Activated naive CD8-positive, alpha-beta T cell treated with anti-CD3 and anti-CD28 coated beads, Interleukin-2, amount 50 U/mL, for 24 hours (primary cell): ENCODE results near the gene DLGAP1.

Experiments
- ATAC-seq: fragments of 150-1000 bp; cut with Tn5 transposase; one replicate; pipeline ENCODE4 v1.10.0; 2021
- DNase-seq: peaks from one replicate; pipeline ENCODE4 v3.0.0; 2021
- H3K27ac Mint-ChIP-seq: one replicate; pipeline ENCODE4 v1.8.0; 2021; ENCODE audit warnings: mild to moderate bottlenecking, mixed read lengths
- H3K27me3 Mint-ChIP-seq: one replicate; pipeline ENCODE4 v1.8.0; 2021; ENCODE audit warnings: mixed read lengths
- H3K36me3 Mint-ChIP-seq: one replicate; pipeline ENCODE4 v1.8.0; 2021; ENCODE audit warnings: low read depth, mixed read lengths
- H3K4me1 Mint-ChIP-seq: one replicate; pipeline ENCODE4 v1.8.0; 2021; ENCODE audit warnings: mixed read lengths
- H3K4me3 Mint-ChIP-seq: one replicate; pipeline ENCODE4 v1.8.0; 2021; ENCODE audit warnings: mild to moderate bottlenecking, moderate library complexity, mixed read lengths
- H3K9me3 Mint-ChIP-seq: one replicate; pipeline ENCODE4 v1.8.0; 2021; ENCODE audit warnings: mixed read lengths

Gene DLGAP1

GRCh38 chr18:3784949-3785348 lies 670.2 kb downstream of the DLGAP1 start:
- Mint-ChIP-seq H3K36me3 (no peaks in the 10 kb centered on the region), H3K4me1 (no peaks in the 10 kb centered on the region), H3K9me3 (no peaks in the 10 kb centered on the region), H3K27ac (no peak overlapping the region), H3K4me3 (no peak overlapping the region), H3K27me3 (peaks cover 16% of the 10 kb centered on the region)
- DNase-seq (no peak), ATAC-seq (no peak)

- Mint-ChIP-seq H3K4me1 (no peaks in the 10 kb centered on the region), H3K9me3 (no peaks in the 10 kb centered on the region), H3K27ac (no peak overlapping the region), H3K36me3 (no peaks in the 10 kb centered on the region), H3K4me3 (no peak overlapping the region), H3K27me3 (peaks cover 8% of the 10 kb centered on the region)
- no peak for DNase-seq
- ATAC-seq = no peak
Measured at GRCh38 chr18:3782901-3783300, 672.2 kb downstream of the DLGAP1 start.

DNA sequence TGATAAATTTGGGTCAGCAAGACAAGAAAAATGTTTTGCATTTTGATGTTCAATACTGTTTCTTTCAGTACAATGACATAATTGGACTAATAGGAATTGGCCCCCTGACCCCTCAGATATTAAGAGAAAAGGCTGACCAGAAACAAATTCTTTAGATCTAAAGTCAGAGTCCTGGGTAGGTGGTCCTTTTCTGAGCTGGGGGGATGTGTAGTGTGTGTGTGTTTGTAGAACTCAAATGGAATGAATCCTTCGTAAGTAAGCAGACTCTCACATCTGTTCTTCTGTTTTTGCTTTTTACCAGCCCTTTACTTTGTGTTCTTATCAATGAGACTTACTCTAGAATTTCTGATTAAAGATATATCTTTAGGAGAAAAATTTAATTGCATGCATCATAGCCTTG lies 677.4 kb downstream of the DLGAP1 start:
- Mint-ChIP-seq H3K36me3 (no peaks in the 10 kb centered on the region), H3K27me3 (peaks cover 6% of the 10 kb centered on the region)

GRCh38 chr18:3777122-3777521 lies 678.0 kb downstream of the DLGAP1 start:
- H3K36me3 Mint-ChIP-seq = no peaks in the 10 kb centered on the region
- no peak overlapping the region for H3K27ac Mint-ChIP-seq
- no peak for DNase-seq
- peaks cover 7% of the 10 kb centered on the region for H3K27me3 Mint-ChIP-seq
- no peak for ATAC-seq
- no peak overlapping the region for H3K4me3 Mint-ChIP-seq
- no peaks in the 10 kb centered on the region for H3K9me3 Mint-ChIP-seq
- H3K4me1 Mint-ChIP-seq = peaks cover under 1% of the 10 kb centered on the region

More for the DNA sequence above, 677.4 kb downstream of the DLGAP1 start:
- ATAC-seq (no peak), DNase-seq (no peak)
- no peak overlapping the region for H3K27ac Mint-ChIP-seq
- no peaks in the 10 kb centered on the region for H3K4me1 Mint-ChIP-seq
- H3K4me3 Mint-ChIP-seq = no peak overlapping the region
- H3K9me3 Mint-ChIP-seq = no peaks in the 10 kb centered on the region

GRCh38 chr18:3775996-3776395 lies 679.1 kb downstream of the DLGAP1 start:
- Mint-ChIP-seq H3K4me1 (peaks cover 9% of the 10 kb centered on the region), H3K4me3 (no peak overlapping the region), H3K27ac (no peak overlapping the region), H3K36me3 (no peaks in the 10 kb centered on the region), H3K9me3 (no peaks in the 10 kb centered on the region), H3K27me3 (peaks cover 11% of the 10 kb centered on the region)
- DNase-seq (no peak), ATAC-seq (no peak)

- no peak for ATAC-seq
Measured at GRCh38 chr18:3773303-3773702, 681.8 kb downstream of the DLGAP1 start.

GRCh38 chr18:3771121-3771971 lies 683.8 kb downstream of the DLGAP1 start:
- DNase-seq (peak; percentile 90), ATAC-seq (peak; percentile 99)
- H3K27me3 Mint-ChIP-seq = peaks cover 34% of the 10 kb centered on the region
- H3K27ac Mint-ChIP-seq = no peak overlapping the region
- peak overlapping the region; percentile 33 for H3K4me3 Mint-ChIP-seq
- H3K4me1 Mint-ChIP-seq = peaks cover 10% of the 10 kb centered on the region
- H3K9me3 Mint-ChIP-seq = no peaks in the 10 kb centered on the region
- H3K36me3 Mint-ChIP-seq = no peaks in the 10 kb centered on the region

More at GRCh38 chr18:3773303-3773702, 681.8 kb downstream of the DLGAP1 start:
- no peak for DNase-seq
- H3K9me3 Mint-ChIP-seq = no peaks in the 10 kb centered on the region
- peaks cover 29% of the 10 kb centered on the region for H3K27me3 Mint-ChIP-seq
- no peaks in the 10 kb centered on the region for H3K36me3 Mint-ChIP-seq
- no peak overlapping the region for H3K27ac Mint-ChIP-seq
- H3K4me3 Mint-ChIP-seq = no peak overlapping the region
- peaks cover 10% of the 10 kb centered on the region for H3K4me1 Mint-ChIP-seq

DNA sequence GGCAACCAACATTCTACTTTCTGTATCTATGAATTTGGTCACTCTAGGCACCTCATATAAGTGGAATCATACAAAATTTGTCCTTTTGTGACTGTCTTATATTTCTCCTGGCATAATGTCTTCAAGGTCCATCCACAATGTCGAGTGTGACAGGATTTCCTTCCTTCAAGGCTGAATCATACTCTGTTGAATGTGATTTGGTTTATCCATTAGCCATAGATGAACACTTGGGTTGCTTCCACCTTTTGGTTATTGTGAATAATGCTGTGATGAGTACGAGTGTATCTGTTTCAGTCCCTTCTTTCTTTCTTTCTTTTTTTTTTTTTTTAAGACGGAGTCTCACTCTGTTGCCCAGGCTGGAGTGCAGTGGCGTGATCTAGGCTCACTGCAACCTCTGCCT lies 693.8 kb downstream of the DLGAP1 start:
- H3K27me3 Mint-ChIP-seq = peaks cover 8% of the 10 kb centered on the region
- no peak overlapping the region for H3K4me3 Mint-ChIP-seq
- DNase-seq (no peak), ATAC-seq (no peak)
- peaks cover 2% of the 10 kb centered on the region for H3K36me3 Mint-ChIP-seq
- H3K27ac Mint-ChIP-seq = no peak overlapping the region
- H3K9me3 Mint-ChIP-seq = peaks cover 21% of the 10 kb centered on the region
- H3K4me1 Mint-ChIP-seq = no peaks in the 10 kb centered on the region

- Mint-ChIP-seq H3K4me1 (no peaks in the 10 kb centered on the region), H3K27me3 (peaks cover 3% of the 10 kb centered on the region), H3K36me3 (peaks cover 2% of the 10 kb centered on the region), H3K9me3 (peaks cover 16% of the 10 kb centered on the region), H3K27ac (no peak overlapping the region), H3K4me3 (no peak overlapping the region)
- DNase-seq (no peak), ATAC-seq (no peak)
Measured at GRCh38 chr18:3760741-3761140, 694.4 kb downstream of the DLGAP1 start.

DNA sequence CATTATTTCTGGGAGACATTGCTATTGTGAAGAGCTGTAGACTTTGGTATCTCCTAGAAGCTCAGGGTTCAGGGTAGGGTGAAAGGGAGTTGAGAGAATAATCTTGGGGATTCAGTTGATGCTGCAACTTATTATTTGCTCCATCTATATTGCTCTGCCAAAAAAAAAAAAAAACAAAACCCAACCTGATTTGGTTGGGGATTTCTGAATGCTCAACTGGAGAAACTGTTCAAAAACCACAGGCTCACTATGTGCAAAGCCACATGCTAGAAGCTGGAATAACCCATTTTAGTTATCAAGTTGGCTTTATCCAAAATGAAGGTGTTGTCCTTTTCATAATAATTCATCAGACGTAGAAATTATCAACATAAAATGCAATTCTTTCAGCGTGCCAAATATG lies 696.0 kb downstream of the DLGAP1 start:
- no peak for DNase-seq
- no peaks in the 10 kb centered on the region for H3K36me3 Mint-ChIP-seq
- H3K4me3 Mint-ChIP-seq = no peak overlapping the region
- peaks cover 16% of the 10 kb centered on the region for H3K9me3 Mint-ChIP-seq
- no peaks in the 10 kb centered on the region for H3K27me3 Mint-ChIP-seq
- no peak for ATAC-seq
- no peaks in the 10 kb centered on the region for H3K4me1 Mint-ChIP-seq
- no peak overlapping the region for H3K27ac Mint-ChIP-seq

DNA sequence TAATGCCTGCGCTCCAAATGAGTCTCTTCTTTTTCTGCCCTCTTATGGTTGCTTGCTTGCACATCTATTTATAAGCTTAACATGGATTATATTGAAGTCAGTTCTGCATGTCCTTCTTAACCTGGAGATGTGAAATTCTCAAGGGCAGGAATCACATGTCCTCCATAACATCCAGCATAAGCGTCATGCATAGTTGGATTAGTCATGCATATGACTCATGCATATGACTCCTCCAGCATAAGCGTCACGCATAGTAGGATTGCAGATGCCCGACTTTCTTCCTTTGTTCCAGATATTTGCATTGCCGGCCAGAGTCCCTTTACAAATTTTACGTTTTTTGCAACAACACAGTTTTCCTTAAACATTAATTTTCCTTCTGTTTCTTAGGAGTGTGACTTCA lies 696.6 kb downstream of the DLGAP1 start:
- H3K36me3 Mint-ChIP-seq = no peaks in the 10 kb centered on the region
- H3K27ac Mint-ChIP-seq = no peak overlapping the region
- H3K27me3 Mint-ChIP-seq = no peaks in the 10 kb centered on the region
- no peaks in the 10 kb centered on the region for H3K4me1 Mint-ChIP-seq
- ATAC-seq = no peak
- no peak overlapping the region for H3K4me3 Mint-ChIP-seq
- peaks cover 16% of the 10 kb centered on the region for H3K9me3 Mint-ChIP-seq
- DNase-seq = no peak

- H3K9me3 Mint-ChIP-seq = peaks cover 16% of the 10 kb centered on the region
- H3K4me3 Mint-ChIP-seq = no peak overlapping the region
- DNase-seq (no peak), ATAC-seq (no peak)
- H3K27me3 Mint-ChIP-seq = peaks cover 5% of the 10 kb centered on the region
- no peaks in the 10 kb centered on the region for H3K36me3 Mint-ChIP-seq
- H3K4me1 Mint-ChIP-seq = no peaks in the 10 kb centered on the region
- H3K27ac Mint-ChIP-seq = no peak overlapping the region
Measured at GRCh38 chr18:3757361-3757760, 697.7 kb downstream of the DLGAP1 start.

DNA sequence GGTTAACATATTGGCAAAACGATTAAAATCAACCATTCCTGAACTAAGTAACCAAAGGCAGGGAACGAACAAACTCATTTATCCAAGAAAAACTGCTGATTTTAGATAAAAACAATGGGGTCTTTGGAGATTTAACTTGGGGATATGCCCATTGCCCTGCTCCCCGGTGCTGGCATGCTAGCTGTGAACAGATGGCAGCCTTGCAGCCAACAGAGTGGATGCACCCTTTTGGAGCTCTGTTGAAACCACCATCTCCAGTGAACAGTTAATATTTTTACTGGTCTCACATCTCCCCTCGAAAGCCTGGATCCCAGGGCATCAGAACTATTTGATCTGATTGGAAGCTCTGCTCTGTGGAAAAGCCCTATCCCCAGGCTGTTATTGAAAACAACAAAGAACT lies 702.0 kb downstream of the DLGAP1 start:
- H3K4me3 Mint-ChIP-seq = no peak overlapping the region
- no peaks in the 10 kb centered on the region for H3K4me1 Mint-ChIP-seq
- H3K9me3 Mint-ChIP-seq = peaks cover 16% of the 10 kb centered on the region
- no peaks in the 10 kb centered on the region for H3K36me3 Mint-ChIP-seq
- H3K27ac Mint-ChIP-seq = no peak overlapping the region
- ATAC-seq = no peak
- no peak for DNase-seq
- peaks cover 11% of the 10 kb centered on the region for H3K27me3 Mint-ChIP-seq

- DNase-seq = no peak
- no peak for ATAC-seq
- Mint-ChIP-seq H3K36me3 (no peaks in the 10 kb centered on the region), H3K4me3 (no peak overlapping the region), H3K9me3 (no peaks in the 10 kb centered on the region), H3K4me1 (no peaks in the 10 kb centered on the region), H3K27me3 (peaks cover 11% of the 10 kb centered on the region), H3K27ac (no peak overlapping the region)
Measured at GRCh38 chr18:3748086-3748485, 707.0 kb downstream of the DLGAP1 start.

DNA sequence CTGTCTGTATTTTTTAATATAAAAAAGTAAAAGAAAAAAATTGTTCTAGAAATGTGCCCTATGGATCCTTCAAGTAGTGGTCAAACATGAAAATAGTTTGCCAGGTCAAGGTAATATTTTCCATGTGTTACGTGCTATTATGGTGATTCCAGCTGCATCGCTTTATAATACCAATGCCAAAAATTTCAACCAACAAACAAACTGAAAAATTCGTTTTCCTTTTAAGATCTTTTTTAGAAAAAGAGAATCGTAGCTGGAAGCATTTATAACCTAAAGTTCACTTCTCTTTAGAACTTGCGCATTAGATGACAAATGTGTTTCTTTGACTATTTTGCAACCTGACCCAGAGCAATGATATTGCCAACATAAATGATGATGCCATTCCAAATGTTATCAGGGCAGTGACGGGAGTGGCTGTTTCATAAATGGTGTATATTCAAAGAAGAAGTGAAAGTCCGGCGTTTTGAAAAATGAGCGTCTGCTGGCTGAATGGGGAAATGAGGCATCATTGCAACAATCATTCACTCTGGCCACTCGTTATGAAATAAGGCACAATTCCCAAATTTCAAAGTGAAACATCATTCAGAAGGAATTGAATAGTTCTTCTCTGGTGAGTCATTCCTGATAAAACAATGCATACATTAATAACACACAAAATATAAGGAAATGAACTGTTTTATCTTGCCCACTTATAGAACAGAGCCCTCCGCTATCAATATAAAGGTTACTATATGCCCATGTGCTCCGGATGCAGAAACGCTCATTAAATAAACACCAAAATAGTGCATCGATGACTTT lies 707.7 kb downstream of the DLGAP1 start:
- H3K27ac Mint-ChIP-seq = no peak overlapping the region
- DNase-seq (no peak), ATAC-seq (no peak)
- H3K27me3 Mint-ChIP-seq = peaks cover 7% of the 10 kb centered on the region
- H3K4me1 Mint-ChIP-seq = no peaks in the 10 kb centered on the region
- no peaks in the 10 kb centered on the region for H3K36me3 Mint-ChIP-seq
- no peak overlapping the region for H3K4me3 Mint-ChIP-seq
- H3K9me3 Mint-ChIP-seq = no peaks in the 10 kb centered on the region
